SU-DHL-6 (cell line): ENCODE measurements around the gene AKAP1.

Experiments
- H2AFZ ChIP-seq: fragments of 200-600 bp; sonication (generic); 2 replicates; pipeline ENCODE4 v1.6.1; 2014; ENCODE audit warnings: low read depth, mild to moderate bottlenecking, moderate library complexity, mixed read lengths, antibody characterized with exemption, low read length; ENCODE audit not compliant: severe bottlenecking
- H3F3A ChIP-seq: fragments of 200-600 bp; shearing (Covaris generic); 2 replicates; pipeline ENCODE4 v1.6.0; 2016; ENCODE audit warnings: antibody characterized with exemption, mild to moderate bottlenecking; ENCODE audit not compliant: insufficient read depth
- H3K27ac ChIP-seq: fragments of 200-600 bp; sonication (generic); 2 replicates; pipeline ENCODE4 v1.5.1; 2016; ENCODE audit warnings: low read depth, mild to moderate bottlenecking, low read length, moderate library complexity, mixed read lengths
- H3K27me3 ChIP-seq: fragments of 200-600 bp; sonication (generic), shearing (Covaris generic); 2 replicates; pipeline ENCODE4 v1.6.0; 2014; ENCODE audit warnings: mild to moderate bottlenecking, low read length
- H3K36me3 ChIP-seq: fragments of 200-600 bp; sonication (generic); 2 replicates; pipeline ENCODE4 v1.6.1; 2014; ENCODE audit warnings: mild to moderate bottlenecking, low read length, mixed read lengths
- H3K4me2 ChIP-seq: fragments of 300-600, 200-600 bp; shearing (Covaris generic), sonication (generic); 2 replicates; pipeline ENCODE4 v1.6.0; 2014; ENCODE audit warnings: low read length, low read depth, mild to moderate bottlenecking; ENCODE audit not compliant: poor library complexity, severe bottlenecking
- H3K4me3 ChIP-seq: fragments of 200-600 bp; sonication (generic); 2 replicates; pipeline ENCODE4 v1.5.1; 2014; ENCODE audit warnings: antibody characterized with exemption, low read length, mild to moderate bottlenecking, mixed read lengths; ENCODE audit not compliant: insufficient read depth, poor library complexity, severe bottlenecking
- H3K79me2 ChIP-seq: fragments of 200-600 bp; sonication (generic); 2 replicates; pipeline ENCODE4 v1.6.1; 2014; ENCODE audit warnings: mild to moderate bottlenecking, low read length, moderate library complexity; ENCODE audit not compliant: insufficient read depth
- H3K9ac ChIP-seq: fragments of 200-600 bp; sonication (generic); 2 replicates; pipeline ENCODE4 v1.7.0; 2014; ENCODE audit warnings: mild to moderate bottlenecking, low read length
- H3K9me2 ChIP-seq: fragments of 200-600 bp; sonication (generic); replicated peaks from 2 replicates; pipeline ENCODE4 v1.6.1; 2014; ENCODE audit warnings: low read length; ENCODE audit not compliant: insufficient read depth
- H3K9me3 ChIP-seq: fragments of 200-600 bp; sonication (generic); 2 replicates; pipeline ENCODE4 v1.6.1; 2014; ENCODE audit warnings: low read length, mixed read lengths; ENCODE audit not compliant: insufficient read depth
- H4K20me1 ChIP-seq: fragments of 200-600 bp; sonication (generic); 2 replicates; pipeline ENCODE4 v1.6.1; 2014; ENCODE audit warnings: low read depth, mild to moderate bottlenecking, antibody characterized with exemption, low read length, moderate library complexity, mixed read lengths
- EZH2phosphoT487 ChIP-seq: fragments of 200-600 bp; sonication (generic), shearing (Covaris generic); conservative IDR thresholded peaks from 2 replicates; pipeline ENCODE4 v1.6.1; 2018; ENCODE audit warnings: mild to moderate bottlenecking, antibody characterized with exemption, low read length, moderate library complexity, mixed read lengths
- TF ChIP-seq, protein P1 (sequence below): fragments of 200-600 bp; sonication (generic); IDR thresholded peaks from one replicate; pipeline ENCODE4 v1.5.1; 2017; ENCODE audit warnings: antibody characterized with exemption, mild to moderate bottlenecking, low read length, moderate library complexity; ENCODE audit not compliant: insufficient read depth, poor library complexity, severe bottlenecking

The AKAP1 gene

DNA sequence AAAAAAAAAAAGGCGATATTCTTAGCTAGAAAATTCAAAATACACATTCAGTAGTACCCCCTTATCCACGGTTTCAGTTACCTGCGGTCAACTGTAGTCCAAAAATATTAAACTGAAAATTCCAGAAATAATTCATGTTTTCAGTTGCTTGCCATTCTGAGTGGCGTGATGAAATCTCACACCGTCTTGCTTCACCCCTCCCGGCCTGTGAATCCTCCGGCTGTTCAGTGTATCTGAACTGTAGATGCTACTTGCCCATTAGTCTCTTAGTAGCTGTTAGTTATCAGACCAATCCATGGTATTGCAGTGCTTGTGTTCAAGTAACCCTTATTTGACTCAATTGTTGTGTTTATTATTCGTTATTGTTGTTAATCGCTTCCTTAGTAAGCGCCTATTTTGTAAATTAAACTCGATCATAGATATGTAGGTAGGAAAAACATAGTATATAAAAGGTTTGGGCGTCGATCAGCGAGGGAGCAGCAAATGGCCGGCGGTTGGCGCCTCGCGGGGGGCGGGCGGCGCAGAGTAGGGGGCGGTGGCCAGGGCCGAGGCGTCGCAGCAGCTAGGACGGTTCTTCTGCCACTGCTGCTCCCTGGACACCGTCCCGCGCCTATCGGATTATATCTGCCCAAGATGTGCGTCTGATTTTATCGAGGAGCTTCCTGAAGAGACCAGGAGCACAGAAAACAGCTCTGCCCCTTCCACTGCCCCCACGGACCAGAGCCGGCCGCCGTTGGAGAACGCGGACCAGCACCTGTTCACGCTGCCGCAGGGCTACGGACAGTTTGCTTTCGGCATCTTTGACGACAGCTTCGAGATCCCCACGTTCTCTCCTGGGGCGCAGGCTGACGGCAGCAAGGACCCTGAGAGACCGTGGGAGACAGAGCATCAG, 39.8 kb upstream of the AKAP1 start:
- no peaks in the 10 kb centered on the region for H3K27me3 ChIP-seq
- H3K27ac ChIP-seq = no peak overlapping the region
- H3K36me3 ChIP-seq = no peaks in the 10 kb centered on the region
- H3K4me2 ChIP-seq = no peak overlapping the region
- no peak overlapping the region for H2AFZ ChIP-seq
- no peak overlapping the region for H3K9ac ChIP-seq
- no peaks in the 10 kb centered on the region for H3F3A ChIP-seq
- H3K79me2 ChIP-seq = no peaks in the 10 kb centered on the region
- no peaks in the 10 kb centered on the region for H3K9me3 ChIP-seq
- no peaks in the 10 kb centered on the region for H4K20me1 ChIP-seq
- TF ChIP-seq EZH2phosphoT487 = no peak
- TF ChIP-seq, protein P1, sequence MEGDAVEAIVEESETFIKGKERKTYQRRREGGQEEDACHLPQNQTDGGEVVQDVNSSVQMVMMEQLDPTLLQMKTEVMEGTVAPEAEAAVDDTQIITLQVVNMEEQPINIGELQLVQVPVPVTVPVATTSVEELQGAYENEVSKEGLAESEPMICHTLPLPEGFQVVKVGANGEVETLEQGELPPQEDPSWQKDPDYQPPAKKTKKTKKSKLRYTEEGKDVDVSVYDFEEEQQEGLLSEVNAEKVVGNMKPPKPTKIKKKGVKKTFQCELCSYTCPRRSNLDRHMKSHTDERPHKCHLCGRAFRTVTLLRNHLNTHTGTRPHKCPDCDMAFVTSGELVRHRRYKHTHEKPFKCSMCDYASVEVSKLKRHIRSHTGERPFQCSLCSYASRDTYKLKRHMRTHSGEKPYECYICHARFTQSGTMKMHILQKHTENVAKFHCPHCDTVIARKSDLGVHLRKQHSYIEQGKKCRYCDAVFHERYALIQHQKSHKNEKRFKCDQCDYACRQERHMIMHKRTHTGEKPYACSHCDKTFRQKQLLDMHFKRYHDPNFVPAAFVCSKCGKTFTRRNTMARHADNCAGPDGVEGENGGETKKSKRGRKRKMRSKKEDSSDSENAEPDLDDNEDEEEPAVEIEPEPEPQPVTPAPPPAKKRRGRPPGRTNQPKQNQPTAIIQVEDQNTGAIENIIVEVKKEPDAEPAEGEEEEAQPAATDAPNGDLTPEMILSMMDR = no peak
- no peak overlapping the region for H3K4me3 ChIP-seq
- H3K9me2 ChIP-seq = no peaks in the 10 kb centered on the region

DNA sequence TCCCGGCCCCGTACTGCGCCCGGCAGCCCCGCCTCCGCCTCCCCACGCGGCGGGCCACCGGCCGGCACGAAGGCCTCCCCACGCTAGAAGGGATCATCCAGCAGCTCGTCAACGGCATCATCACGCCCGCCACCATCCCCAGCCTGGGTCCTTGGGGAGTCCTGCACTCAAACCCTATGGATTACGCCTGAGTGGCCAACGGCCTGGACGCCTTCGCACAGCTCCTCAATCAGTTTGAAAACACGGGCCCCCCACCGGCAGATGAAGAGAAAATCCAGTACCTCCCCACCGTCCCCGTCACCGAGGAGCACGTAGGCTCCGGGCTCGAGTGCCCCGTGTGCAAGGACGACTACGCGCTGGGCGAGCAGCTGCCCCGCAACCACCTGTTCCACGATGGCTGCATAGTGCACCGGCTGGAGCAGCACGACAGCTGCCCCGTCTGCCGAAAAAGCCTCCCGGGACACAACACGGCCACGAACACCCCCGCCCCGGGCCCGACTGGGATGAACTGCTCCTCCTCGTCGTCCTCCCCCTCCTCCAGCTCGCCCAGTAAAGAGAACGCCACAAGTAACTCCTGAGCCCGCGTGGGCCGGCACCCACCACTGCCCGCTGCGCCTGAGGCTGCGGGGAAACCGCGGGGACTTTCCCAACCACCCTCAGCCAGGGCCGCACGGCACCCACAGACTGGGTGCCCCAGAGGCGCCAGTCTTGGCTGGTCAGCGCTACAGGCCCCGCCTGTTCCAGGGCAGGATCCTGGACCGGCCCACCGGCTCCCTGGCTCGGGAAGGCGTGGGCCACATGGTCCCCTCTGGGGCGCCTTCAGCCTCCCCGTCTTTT, 39.0 kb upstream of the AKAP1 start:
- Histone ChIP-seq H3K4me2 (no peak overlapping the region), H2AFZ (no peak overlapping the region)
- no peak for TF ChIP-seq EZH2phosphoT487
- TF ChIP-seq, protein P1 = no peak

DNA sequence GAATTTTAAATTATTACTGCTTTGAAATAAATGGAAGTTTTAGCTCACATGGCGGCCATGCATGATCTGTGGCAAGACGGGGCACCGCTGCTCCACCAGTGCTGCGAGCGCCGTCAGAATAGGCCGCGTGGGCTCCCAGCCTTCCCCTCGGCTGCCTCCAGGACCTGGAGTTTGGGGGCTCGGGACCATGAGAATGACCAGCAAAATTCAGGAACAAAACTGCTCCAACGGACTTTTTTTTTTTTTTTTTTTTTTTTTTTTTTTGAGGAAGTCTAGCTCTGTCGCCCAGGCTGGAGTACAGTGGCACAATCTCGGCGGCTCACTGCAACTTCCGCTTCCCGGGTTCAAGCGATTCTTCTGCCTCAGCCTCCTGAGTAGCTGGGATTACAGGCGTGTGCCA, 38.3 kb upstream of the AKAP1 start:
- TF ChIP-seq, protein P1 = no peak
- no peak for TF ChIP-seq EZH2phosphoT487
- Histone ChIP-seq H3K9ac (no peak overlapping the region), H3K9me2 (no peaks in the 10 kb centered on the region), H3K9me3 (no peaks in the 10 kb centered on the region), H3K27ac (no peak overlapping the region), H3K4me2 (no peak overlapping the region), H3K27me3 (no peaks in the 10 kb centered on the region), H4K20me1 (no peaks in the 10 kb centered on the region), H3K79me2 (no peaks in the 10 kb centered on the region), H3K4me3 (no peak overlapping the region), H3F3A (no peaks in the 10 kb centered on the region), H2AFZ (no peak overlapping the region), H3K36me3 (no peaks in the 10 kb centered on the region)

More for the DNA sequence above, 39.0 kb upstream of the AKAP1 start:
- H3K79me2 ChIP-seq = no peaks in the 10 kb centered on the region
- no peaks in the 10 kb centered on the region for H3F3A ChIP-seq
- no peaks in the 10 kb centered on the region for H3K9me3 ChIP-seq
- H3K27ac ChIP-seq = no peak overlapping the region
- H3K9me2 ChIP-seq = no peaks in the 10 kb centered on the region
- H3K36me3 ChIP-seq = no peaks in the 10 kb centered on the region
- H4K20me1 ChIP-seq = no peaks in the 10 kb centered on the region
- H3K27me3 ChIP-seq = no peaks in the 10 kb centered on the region
- no peak overlapping the region for H3K4me3 ChIP-seq
- no peak overlapping the region for H3K9ac ChIP-seq
